ENCODE results near the gene CEACAM4. TPM values are rescaled to one million over a fixed set of nuclear protein-coding genes. Genes with fewer than 3 reads are reported as not detected.

CEACAM4 gene
- total RNA-seq, 1 donor from 2014 or later: not detected

GRCh38 chr19:41570639-41571112 is 56.2 kb downstream of the CEACAM4 start:
- peaks cover 36% of the 10 kb centered on the region for H3K27me3 ChIP-seq
- DNase-seq (ENCODE audit: low spot score): peak; percentile 88

GRCh38 chr19:41570179-41570578 is 56.7 kb downstream of the CEACAM4 start:
- peaks cover 3% of the 10 kb centered on the region for H3K9me3 ChIP-seq (ENCODE audit: low read depth)
- H3K4me1 ChIP-seq: no peaks in the 10 kb centered on the region
- H3K27ac ChIP-seq: no peak overlapping the region
- Mint-ChIP-seq H3K27me3 (ENCODE audit: insufficient read depth, low read depth) (peaks cover 2% of the 10 kb centered on the region), H3K4me3 (no peak overlapping the region), H3K27ac (no peak overlapping the region), H3K36me3 (no peaks in the 10 kb centered on the region), H3K9me3 (peaks cover 3% of the 10 kb centered on the region), H3K4me1 (peaks cover 4% of the 10 kb centered on the region)
- TF ChIP-seq EZH2 (IDR thresholded peaks at IDR 0.05) (no peak), EZH2phosphoT487 (IDR thresholded peaks at IDR 0.05) (no peak), CTCF (IDR thresholded peaks at IDR 0.05) (no peak)
- no peak overlapping the region for H3K9ac ChIP-seq
- H3K36me3 ChIP-seq: no peaks in the 10 kb centered on the region
- DNase-seq (ENCODE audit: low spot score): no peak
- peak overlapping the region; percentile 71 for H2AFZ ChIP-seq (replicated peaks)
- H3K4me3 ChIP-seq: no peak overlapping the region
- no peak overlapping the region for H3K4me2 ChIP-seq
- no peaks in the 10 kb centered on the region for H3F3A ChIP-seq (ENCODE audit: low read depth)
- no peaks in the 10 kb centered on the region for H4K20me1 ChIP-seq (ENCODE audit: low read depth)
- no peaks in the 10 kb centered on the region for H3K79me2 ChIP-seq (ENCODE audit: low read depth)
- H3K27me3 ChIP-seq: peaks cover 41% of the 10 kb centered on the region

More at GRCh38 chr19:41570639-41571112, 56.2 kb downstream of the CEACAM4 start:
- no peak overlapping the region for H3K4me3 ChIP-seq
- H3K4me1 ChIP-seq: no peaks in the 10 kb centered on the region
- no peak overlapping the region for H3K27ac ChIP-seq
- no peaks in the 10 kb centered on the region for H4K20me1 ChIP-seq (ENCODE audit: low read depth)
- H3K9me3 ChIP-seq (ENCODE audit: low read depth): peaks cover 3% of the 10 kb centered on the region
- H2AFZ ChIP-seq (replicated peaks): peak overlapping the region; percentile 71
- H3K4me2 ChIP-seq: no peak overlapping the region
- peaks cover 4% of the 10 kb centered on the region for H3K4me1 Mint-ChIP-seq
- H3K9me3 Mint-ChIP-seq: peaks cover 3% of the 10 kb centered on the region
- no peak overlapping the region for H3K4me3 Mint-ChIP-seq
- no peaks in the 10 kb centered on the region for H3K79me2 ChIP-seq (ENCODE audit: low read depth)
- peaks cover 2% of the 10 kb centered on the region for H3K27me3 Mint-ChIP-seq (ENCODE audit: insufficient read depth, low read depth)
- no peak overlapping the region for H3K27ac Mint-ChIP-seq
- no peaks in the 10 kb centered on the region for H3K36me3 Mint-ChIP-seq
- no peak overlapping the region for H3K9ac ChIP-seq
- H3F3A ChIP-seq (ENCODE audit: low read depth): no peaks in the 10 kb centered on the region
- no peaks in the 10 kb centered on the region for H3K36me3 ChIP-seq
- TF ChIP-seq CTCF (IDR thresholded peaks at IDR 0.05) (peak; percentile 83), EZH2phosphoT487 (IDR thresholded peaks at IDR 0.05) (no peak)

GRCh38 chr19:41569481-41570150 is 57.3 kb downstream of the CEACAM4 start:
- no peak for DNase-seq (ENCODE audit: low spot score)
- H3K27ac ChIP-seq: no peak overlapping the region
- no peak overlapping the region for H2AFZ ChIP-seq (replicated peaks)
- no peaks in the 10 kb centered on the region for H3K4me1 ChIP-seq
- no peak overlapping the region for H3K4me3 ChIP-seq
- H3K4me3 Mint-ChIP-seq: no peak overlapping the region
- H3K4me1 Mint-ChIP-seq: peaks cover 4% of the 10 kb centered on the region
- peaks cover 2% of the 10 kb centered on the region for H3K27me3 Mint-ChIP-seq (ENCODE audit: insufficient read depth, low read depth)
- H4K20me1 ChIP-seq (ENCODE audit: low read depth): no peaks in the 10 kb centered on the region
- no peaks in the 10 kb centered on the region for H3K79me2 ChIP-seq (ENCODE audit: low read depth)
- TF ChIP-seq EZH2 (IDR thresholded peaks at IDR 0.05) (no peak), CTCF (IDR thresholded peaks at IDR 0.05) (no peak), EZH2phosphoT487 (IDR thresholded peaks at IDR 0.05) (no peak)
- no peak overlapping the region for H3K27ac Mint-ChIP-seq
- H3K4me2 ChIP-seq: no peak overlapping the region
- H3K36me3 Mint-ChIP-seq: no peaks in the 10 kb centered on the region
- H3K27me3 ChIP-seq: peaks cover 46% of the 10 kb centered on the region
- H3K9ac ChIP-seq: no peak overlapping the region
- peaks cover 3% of the 10 kb centered on the region for H3K9me3 ChIP-seq (ENCODE audit: low read depth)
- H3F3A ChIP-seq (ENCODE audit: low read depth): no peaks in the 10 kb centered on the region
- peaks cover 3% of the 10 kb centered on the region for H3K9me3 Mint-ChIP-seq
- H3K36me3 ChIP-seq: no peaks in the 10 kb centered on the region

Small RNA genes within 50 kb of the gene (small RNA-seq; reads per million reads assigned to genes)
- gene AC243960.4: not detected

Other genes with a start within 250 kb of the CEACAM4 start
- 10.3 and 26.0 TPM in 2 replicates for gene EXOSC5, start 229.7 kb downstream of the CEACAM4 start, total RNA-seq (ENCODE audit: low replicate concordance)
- gene BCKDHA, start 229.3 kb downstream of the CEACAM4 start, total RNA-seq (ENCODE audit: low replicate concordance): 25.7 and 62.8 TPM in 2 replicates
- gene B3GNT8, start 199.7 kb downstream of the CEACAM4 start, total RNA-seq (ENCODE audit: low replicate concordance): 1.3 TPM in 1 of 2 replicates, not detected in the other
- gene DMAC2, start 187.2 kb downstream of the CEACAM4 start, total RNA-seq (ENCODE audit: low replicate concordance): 39.8 and 89.4 TPM in 2 replicates
- not detected in 2 replicates for gene ERICH4, start 183.9 kb downstream of the CEACAM4 start, total RNA-seq (ENCODE audit: low replicate concordance)
- 0.19 TPM in 1 of 2 replicates, not detected in the other for gene CEACAM21, start 50.9 kb downstream of the CEACAM4 start, total RNA-seq (ENCODE audit: low replicate concordance)
- gene CEACAM7, start 61.2 kb upstream of the CEACAM4 start, total RNA-seq (ENCODE audit: low replicate concordance): not detected in 2 replicates
- gene CEACAM5, start 81.6 kb upstream of the CEACAM4 start, total RNA-seq (ENCODE audit: low replicate concordance): not detected in 2 replicates
- gene CEACAM6, start 128.5 kb upstream of the CEACAM4 start, total RNA-seq (ENCODE audit: low replicate concordance): not detected in 2 replicates
- not detected in 2 replicates for gene CEACAM3, start 169.5 kb upstream of the CEACAM4 start, total RNA-seq (ENCODE audit: low replicate concordance)
- gene LYPD4, start 217.6 kb upstream of the CEACAM4 start, total RNA-seq (ENCODE audit: low replicate concordance): not detected in 2 replicates
- not detected in 2 replicates for gene DMRTC2, start 218.0 kb upstream of the CEACAM4 start, total RNA-seq (ENCODE audit: low replicate concordance)
- gene RPS19, start 233.2 kb upstream of the CEACAM4 start, total RNA-seq (ENCODE audit: low replicate concordance): 1,422 and 2,398 TPM in 2 replicates

Measured in neural progenitor cell (in vitro differentiated cells).